ENCODE data around the gene CASP2.

The CASP2 gene

GRCh38 chr7:143341842-143342241, 53.7 kb downstream of the CASP2 start:
- no peak for DNase-seq

DNA sequence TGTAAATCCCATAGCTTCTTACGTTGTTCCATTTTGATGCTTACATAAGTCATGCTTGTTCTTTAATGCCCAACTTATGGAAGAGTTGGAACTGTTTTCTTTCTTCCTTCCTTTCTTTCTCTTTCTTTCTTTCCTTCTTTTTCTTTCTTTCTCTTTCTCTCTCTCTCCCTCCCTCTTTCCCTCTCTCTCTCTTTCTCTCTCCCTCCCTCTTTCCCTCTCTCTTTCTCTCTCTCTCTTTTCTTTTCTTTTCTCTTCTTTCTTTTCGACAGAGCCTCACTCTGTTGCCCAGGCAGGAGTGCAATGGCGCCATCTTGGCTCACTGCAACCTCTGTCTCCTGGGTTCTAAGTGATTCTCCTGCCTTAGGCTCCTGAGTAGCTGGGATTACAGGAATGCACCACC, 55.4 kb downstream of the CASP2 start:
- no peak for DNase-seq

DNA sequence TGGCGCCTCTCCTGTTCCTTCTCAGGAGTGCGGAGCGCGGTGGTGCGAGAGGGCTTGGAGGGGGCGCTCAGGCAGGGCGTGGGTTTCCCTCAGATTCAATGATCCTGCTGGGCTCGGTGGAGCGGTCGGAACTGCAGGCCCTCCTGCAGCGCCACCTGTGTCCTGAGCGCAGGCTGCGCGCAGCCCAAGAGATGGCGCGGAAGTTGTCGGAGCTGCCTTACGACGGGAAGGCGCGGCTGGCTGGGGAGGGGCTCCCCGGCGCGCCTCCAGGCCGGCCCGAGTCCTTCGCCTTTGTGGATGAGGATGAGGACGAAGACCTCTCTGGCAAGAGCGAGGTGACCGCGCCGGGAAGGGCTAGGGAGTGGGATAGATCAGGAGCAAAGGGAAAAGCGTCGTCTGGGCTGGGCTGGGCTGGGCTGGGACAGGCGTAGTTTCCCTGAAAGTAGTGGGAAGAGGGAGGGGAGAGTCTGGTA, 57.3 kb downstream of the CASP2 start:
- peak; percentile 12 for DNase-seq

- no peak for DNase-seq
Measured at GRCh38 chr7:143346018-143346417, 57.9 kb downstream of the CASP2 start.

DNA sequence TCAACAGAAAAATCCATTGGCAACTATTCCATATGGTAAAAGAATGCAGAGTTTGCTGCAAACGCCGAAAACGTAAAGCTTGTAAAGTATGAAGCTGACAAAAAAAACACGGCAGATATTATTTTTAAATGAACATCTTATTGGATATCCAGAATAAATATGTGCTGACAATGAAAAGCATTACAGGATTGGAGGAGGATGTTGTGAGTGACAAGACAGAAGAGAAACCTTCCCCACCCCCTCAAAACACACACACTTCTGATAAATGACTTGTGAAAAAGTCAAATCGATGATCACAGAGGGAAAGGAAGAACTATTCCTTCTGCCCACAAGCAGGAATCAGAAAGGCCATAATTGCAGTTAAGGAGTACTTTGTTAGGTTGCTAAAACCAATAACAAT, 59.8 kb downstream of the CASP2 start:
- DNase-seq, result no peak

DNA sequence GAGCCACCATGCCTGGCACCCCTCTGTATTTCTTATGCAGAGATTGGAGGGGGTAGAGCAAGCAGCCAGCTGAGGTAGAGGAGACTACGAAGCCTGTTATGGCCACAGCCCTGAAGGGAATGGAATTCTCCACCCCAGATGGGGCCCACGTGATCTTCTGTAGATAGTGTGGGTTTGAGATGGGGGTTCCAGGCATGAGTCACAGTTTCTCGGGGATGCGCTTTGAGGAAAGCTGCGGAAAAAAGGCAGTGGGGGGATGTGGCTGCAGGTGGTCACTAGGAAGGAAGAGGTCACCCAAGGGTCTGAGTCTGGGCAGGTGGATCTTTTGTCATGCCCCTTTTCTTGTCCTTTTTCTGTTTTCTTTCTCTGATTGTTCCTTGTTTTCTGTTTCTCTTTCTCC, 62.9 kb downstream of the CASP2 start:
- DNase-seq, result no peak

DNA sequence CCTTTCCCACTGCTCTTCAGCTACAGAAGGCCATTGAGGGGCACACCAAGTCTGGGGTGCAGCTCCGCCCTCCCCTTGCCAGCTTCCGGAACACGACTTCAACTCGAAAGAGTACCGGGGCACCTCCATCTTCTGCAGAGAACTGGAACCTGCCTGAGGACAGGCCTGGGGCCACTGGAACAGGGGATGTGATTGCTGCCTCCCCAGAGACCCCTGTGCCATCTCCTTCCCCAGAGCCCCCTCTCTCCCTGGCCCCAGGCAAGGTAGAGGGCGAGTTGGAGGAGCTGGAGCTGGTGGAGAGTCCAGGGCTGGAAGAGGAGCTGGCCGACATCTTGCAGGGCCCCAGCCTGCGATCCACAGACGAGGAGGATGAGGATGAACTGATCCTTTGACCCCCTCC, 63.4 kb downstream of the CASP2 start:
- DNase-seq, result no peak

DNA sequence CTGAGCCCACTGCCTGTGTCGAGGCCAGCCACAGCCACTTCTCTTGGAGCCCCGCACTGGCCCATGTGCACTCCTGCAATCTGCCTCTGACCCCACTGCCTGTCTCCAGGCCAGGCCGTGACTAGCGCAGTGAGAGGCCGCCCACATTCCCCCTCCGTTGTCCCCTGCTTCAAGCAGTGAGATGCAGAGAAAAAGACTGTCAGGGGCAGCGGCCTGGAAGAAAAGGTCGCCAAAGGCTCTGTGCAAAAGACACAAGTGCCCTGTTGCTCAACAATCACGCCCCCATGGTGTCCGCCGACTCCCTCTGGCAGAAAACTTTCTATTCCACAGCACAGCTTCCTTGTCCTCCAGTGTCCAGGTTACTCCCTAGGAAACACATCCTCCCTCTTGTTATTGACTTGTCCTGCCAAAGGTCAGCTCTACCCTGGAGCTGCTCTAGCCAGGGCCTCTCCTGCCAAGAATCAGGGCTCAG, 64.4 kb downstream of the CASP2 start:
- DNase-seq, result no peak

GRCh38 chr7:143354376-143354775, 66.2 kb downstream of the CASP2 start:
- DNase-seq, result no peak

GRCh38 chr7:143354965-143355364, 66.8 kb downstream of the CASP2 start:
- DNase-seq, result no peak

DNA sequence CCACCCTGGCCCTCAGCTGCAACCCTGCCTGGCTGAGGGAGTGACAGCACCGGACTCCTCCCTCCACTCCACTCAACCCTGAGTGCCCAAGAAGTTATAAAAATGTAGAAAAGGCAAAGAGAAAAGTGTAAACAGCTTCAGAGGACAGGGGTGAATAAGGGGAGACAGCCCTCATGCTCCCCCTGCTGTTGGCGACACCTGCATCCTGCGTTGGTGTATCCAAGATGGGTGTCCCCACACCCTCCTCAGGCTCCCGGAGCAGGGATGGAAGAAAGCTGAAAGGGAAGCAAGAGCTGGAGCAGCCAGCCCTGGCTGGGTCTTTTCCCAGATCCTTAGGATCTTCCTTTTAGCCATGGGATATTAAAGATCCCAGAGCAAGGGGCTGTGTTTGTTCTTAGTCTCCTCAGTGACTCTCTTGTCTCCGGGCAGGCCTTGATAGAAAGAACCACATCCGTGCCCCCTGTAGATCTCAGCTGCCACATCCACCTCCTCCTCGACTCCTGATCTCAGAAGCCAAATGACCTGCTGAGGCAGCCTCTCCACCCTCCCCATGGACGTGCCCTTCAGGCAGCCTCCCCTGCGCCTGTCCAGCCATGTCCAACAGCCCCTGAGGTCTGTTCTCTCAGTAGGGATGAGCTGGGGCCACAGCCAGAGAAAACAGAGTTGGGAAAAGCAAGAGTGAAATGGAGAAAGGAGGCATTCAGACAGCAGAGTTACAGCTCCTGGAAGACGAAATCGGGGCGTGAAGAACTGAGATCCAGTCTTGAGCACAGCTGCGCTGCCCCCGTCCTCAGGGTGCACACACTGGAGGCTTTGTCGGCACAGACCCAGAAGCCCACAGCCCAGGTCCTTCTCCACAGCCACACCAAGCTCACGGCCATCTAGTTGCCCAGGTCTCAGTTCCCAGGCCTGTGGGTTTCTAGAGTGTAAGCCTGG, 67.6 kb downstream of the CASP2 start:
- DNase-seq, result no peak

DNA sequence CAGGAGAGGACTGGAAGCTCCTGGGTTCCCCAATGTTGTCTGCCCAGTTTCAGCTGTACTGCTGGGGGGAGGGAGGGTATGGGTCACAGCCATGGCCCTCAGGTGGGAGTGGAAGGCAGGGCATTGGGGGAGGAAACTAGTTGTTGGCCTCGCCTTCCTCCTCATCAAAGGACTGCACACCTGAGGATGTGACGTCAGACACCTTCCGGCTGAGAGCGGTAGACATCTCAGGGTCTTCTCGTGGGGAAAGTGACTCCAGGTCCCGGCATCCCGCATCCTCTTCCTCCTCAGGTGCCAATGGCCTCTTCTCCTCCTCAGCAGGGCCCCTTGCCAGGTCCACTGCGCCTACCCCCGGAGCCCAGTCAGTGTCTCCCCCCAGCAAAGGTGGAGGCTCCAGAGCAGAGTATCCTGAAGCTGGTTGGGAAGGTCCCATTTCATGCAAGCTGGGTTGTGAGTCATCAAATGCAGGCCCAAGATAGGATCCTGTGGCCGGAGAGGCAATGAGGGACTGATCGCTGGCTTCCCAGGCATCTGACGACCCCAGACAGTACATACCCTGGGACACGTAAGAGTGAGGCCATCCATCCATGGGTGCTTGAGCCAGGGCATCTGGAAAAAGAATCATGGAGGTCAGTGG, 68.4 kb downstream of the CASP2 start:
- no peak for DNase-seq
